SK-N-SH treated with all-trans-retinoic acid at 6 μM for 48 hours (cell line): ENCODE data around the gene FRYL.

Experiments
- ATAC-seq: fragments of 200-7000 bp; cut with Tn5 transposase; 3 replicates; pipeline ENCODE4 v1.9.1; 2020; ENCODE audit warnings: mild to moderate bottlenecking, moderate library complexity
- ARNTL ChIP-seq: fragments of 450-650 bp; formaldehyde crosslinking; IDR thresholded peaks from 2 replicates; pipeline ENCODE4 v1.5.0; 2020; ENCODE audit warnings: low read depth, mild to moderate bottlenecking, moderate library complexity, borderline replicate concordance
- BACH2 ChIP-seq: fragments of 250-450 bp; sonication (Bioruptor Pico); IDR thresholded peaks from 2 replicates; pipeline ENCODE4 v1.9.0; 2021; ENCODE audit warnings: mild to moderate bottlenecking, borderline replicate concordance
- CSDC2 ChIP-seq: fragments of 250-450 bp; sonication (Bioruptor Pico); IDR thresholded peaks from 2 replicates; pipeline ENCODE4 v1.5.0; 2020; ENCODE audit warnings: mild to moderate bottlenecking, moderate library complexity
- ESRRG ChIP-seq: fragments of 250-450 bp; sonication (Bioruptor Pico); IDR thresholded peaks from 2 replicates; pipeline ENCODE4 v1.6.1; 2021; ENCODE audit warnings: mild to moderate bottlenecking
- GLIS3 ChIP-seq: fragments of 250-450 bp; sonication (Bioruptor Pico); IDR thresholded peaks from 2 replicates; pipeline ENCODE4 v1.5.0; 2020; ENCODE audit warnings: mild to moderate bottlenecking, moderate library complexity
- ISL1 ChIP-seq: fragments of 250-450 bp; sonication (Bioruptor Pico); IDR thresholded peaks from 2 replicates; pipeline ENCODE4 v2.1.2; 2022; ENCODE audit warnings: mild to moderate bottlenecking, moderate library complexity
- OSR1 ChIP-seq: fragments of 250-450 bp; sonication (Bioruptor Pico); IDR thresholded peaks from 2 replicates; pipeline ENCODE4 v1.8.0; 2022; ENCODE audit warnings: moderate library complexity, mild to moderate bottlenecking, inconsistent platforms
- PPARA ChIP-seq: fragments of 250-450 bp; sonication (Bioruptor Pico); IDR thresholded peaks from 2 replicates; pipeline ENCODE4 v1.5.0; 2020; ENCODE audit warnings: mild to moderate bottlenecking, borderline replicate concordance
- RARB ChIP-seq: fragments of 250-450 bp; sonication (Bioruptor Pico); IDR thresholded peaks from 2 replicates; pipeline ENCODE4 v1.8.0; 2021; ENCODE audit warnings: mild to moderate bottlenecking, moderate library complexity
- SNAI2 ChIP-seq: fragments of 250-450 bp; sonication (Bioruptor Pico); IDR thresholded peaks from 2 replicates; pipeline ENCODE4 v1.5.0; 2020; ENCODE audit warnings: mild to moderate bottlenecking, moderate library complexity
- TCF4 ChIP-seq: fragments of 250-450 bp; sonication (Bioruptor Pico); IDR thresholded peaks from 2 replicates; pipeline ENCODE4 v1.8.0; 2021; ENCODE audit warnings: mild to moderate bottlenecking, moderate library complexity, borderline replicate concordance
- TOX ChIP-seq: fragments of 250-450 bp; sonication (Bioruptor Pico); IDR thresholded peaks from 2 replicates; pipeline ENCODE4 v1.8.0; 2021; ENCODE audit warnings: mild to moderate bottlenecking, moderate library complexity, borderline replicate concordance
- ZC3H10 ChIP-seq: fragments of 250-450 bp; sonication (Bioruptor Pico); IDR thresholded peaks from 2 replicates; pipeline ENCODE4 v1.5.1; 2021; ENCODE audit warnings: mild to moderate bottlenecking, moderate library complexity
- ZFP30 ChIP-seq: fragments of 450-650 bp; formaldehyde crosslinking; IDR thresholded peaks from 2 replicates; pipeline ENCODE4 v1.5.0; 2022; ENCODE audit warnings: mild to moderate bottlenecking, moderate library complexity
- ZNF565 ChIP-seq: fragments of 450-650 bp; formaldehyde crosslinking; conservative IDR thresholded peaks from 2 replicates; pipeline ENCODE4 v1.5.0; 2020; ENCODE audit warnings: low read depth, mild to moderate bottlenecking, moderate library complexity
- ZNF70 ChIP-seq: fragments of 450-650 bp; formaldehyde crosslinking; IDR thresholded peaks from 2 replicates; pipeline ENCODE4 v1.5.0; 2020; ENCODE audit warnings: mild to moderate bottlenecking, moderate library complexity
- ZNF8 ChIP-seq: fragments of 450-650 bp; formaldehyde crosslinking; IDR thresholded peaks from 2 replicates; pipeline ENCODE4 v1.5.0; 2020; ENCODE audit warnings: mild to moderate bottlenecking, moderate library complexity
- TF ChIP-seq, protein P1 (sequence below): fragments of 250-450 bp; sonication (Bioruptor Pico); IDR thresholded peaks from 2 replicates; pipeline ENCODE4 v1.5.1; 2021; ENCODE audit warnings: mild to moderate bottlenecking, moderate library complexity
- TF ChIP-seq, protein P2 (sequence below): fragments of 250-450 bp; sonication (Bioruptor Pico); IDR thresholded peaks from 2 replicates; pipeline ENCODE4 v1.5.0; 2020; ENCODE audit warnings: mild to moderate bottlenecking, moderate library complexity
- TF ChIP-seq, protein P3 (sequence below): fragments of 250-450 bp; sonication (Bioruptor Pico); IDR thresholded peaks from 2 replicates; pipeline ENCODE4 v1.8.0; 2020; ENCODE audit warnings: mild to moderate bottlenecking, moderate library complexity, borderline replicate concordance
- TF ChIP-seq, protein P4 (sequence below): fragments of 250-450 bp; sonication (Bioruptor Pico); IDR thresholded peaks from 2 replicates; pipeline ENCODE4 v1.5.1; 2020; ENCODE audit warnings: low read depth, mild to moderate bottlenecking, moderate library complexity
- TF ChIP-seq, protein P5 (sequence below): fragments of 250-450 bp; sonication (Bioruptor Pico); IDR thresholded peaks from 2 replicates; pipeline ENCODE4 v1.8.0; 2021; ENCODE audit warnings: low read depth, mild to moderate bottlenecking, moderate library complexity, borderline replicate concordance

Gene FRYL

DNA sequence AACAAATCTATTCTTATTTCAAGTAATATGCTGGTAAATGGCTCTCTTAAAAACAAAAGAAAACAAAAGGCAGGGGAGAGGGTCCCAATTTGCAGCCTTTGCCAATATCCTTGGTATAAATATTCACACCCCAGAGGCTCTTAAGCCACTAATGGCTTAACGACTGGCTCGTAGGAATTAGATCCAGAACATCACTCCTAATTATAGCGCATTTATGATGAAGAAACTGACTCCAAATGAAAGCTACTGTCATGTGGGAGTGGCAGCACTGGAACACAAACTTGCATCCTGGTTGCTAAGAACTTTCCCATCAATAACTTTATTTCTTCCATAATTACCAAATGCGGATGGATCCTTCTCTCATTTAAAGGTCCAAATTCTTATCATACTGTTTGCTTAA lies 138.7 kb downstream of the FRYL start:
- no peak for ATAC-seq
- TF ChIP-seq ISL1: no peak
- TF ChIP-seq RARB (CRISPR knock-in tag): no peak
- TF ChIP-seq PPARA (CRISPR knock-in tag): no peak
- no peak for TF ChIP-seq ZNF565 (CRISPR knock-in tag)
- no peak for TF ChIP-seq OSR1 (CRISPR knock-in tag)
- TF ChIP-seq, protein P1, sequence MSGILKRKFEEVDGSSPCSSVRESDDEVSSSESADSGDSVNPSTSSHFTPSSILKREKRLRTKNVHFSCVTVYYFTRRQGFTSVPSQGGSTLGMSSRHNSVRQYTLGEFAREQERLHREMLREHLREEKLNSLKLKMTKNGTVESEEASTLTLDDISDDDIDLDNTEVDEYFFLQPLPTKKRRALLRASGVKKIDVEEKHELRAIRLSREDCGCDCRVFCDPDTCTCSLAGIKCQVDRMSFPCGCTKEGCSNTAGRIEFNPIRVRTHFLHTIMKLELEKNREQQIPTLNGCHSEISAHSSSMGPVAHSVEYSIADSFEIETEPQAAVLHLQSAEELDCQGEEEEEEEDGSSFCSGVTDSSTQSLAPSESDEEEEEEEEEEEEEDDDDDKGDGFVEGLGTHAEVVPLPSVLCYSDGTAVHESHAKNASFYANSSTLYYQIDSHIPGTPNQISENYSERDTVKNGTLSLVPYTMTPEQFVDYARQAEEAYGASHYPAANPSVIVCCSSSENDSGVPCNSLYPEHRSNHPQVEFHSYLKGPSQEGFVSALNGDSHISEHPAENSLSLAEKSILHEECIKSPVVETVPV (CRISPR knock-in tag): no peak
- no peak for TF ChIP-seq ZFP30
- TF ChIP-seq, protein P2, sequence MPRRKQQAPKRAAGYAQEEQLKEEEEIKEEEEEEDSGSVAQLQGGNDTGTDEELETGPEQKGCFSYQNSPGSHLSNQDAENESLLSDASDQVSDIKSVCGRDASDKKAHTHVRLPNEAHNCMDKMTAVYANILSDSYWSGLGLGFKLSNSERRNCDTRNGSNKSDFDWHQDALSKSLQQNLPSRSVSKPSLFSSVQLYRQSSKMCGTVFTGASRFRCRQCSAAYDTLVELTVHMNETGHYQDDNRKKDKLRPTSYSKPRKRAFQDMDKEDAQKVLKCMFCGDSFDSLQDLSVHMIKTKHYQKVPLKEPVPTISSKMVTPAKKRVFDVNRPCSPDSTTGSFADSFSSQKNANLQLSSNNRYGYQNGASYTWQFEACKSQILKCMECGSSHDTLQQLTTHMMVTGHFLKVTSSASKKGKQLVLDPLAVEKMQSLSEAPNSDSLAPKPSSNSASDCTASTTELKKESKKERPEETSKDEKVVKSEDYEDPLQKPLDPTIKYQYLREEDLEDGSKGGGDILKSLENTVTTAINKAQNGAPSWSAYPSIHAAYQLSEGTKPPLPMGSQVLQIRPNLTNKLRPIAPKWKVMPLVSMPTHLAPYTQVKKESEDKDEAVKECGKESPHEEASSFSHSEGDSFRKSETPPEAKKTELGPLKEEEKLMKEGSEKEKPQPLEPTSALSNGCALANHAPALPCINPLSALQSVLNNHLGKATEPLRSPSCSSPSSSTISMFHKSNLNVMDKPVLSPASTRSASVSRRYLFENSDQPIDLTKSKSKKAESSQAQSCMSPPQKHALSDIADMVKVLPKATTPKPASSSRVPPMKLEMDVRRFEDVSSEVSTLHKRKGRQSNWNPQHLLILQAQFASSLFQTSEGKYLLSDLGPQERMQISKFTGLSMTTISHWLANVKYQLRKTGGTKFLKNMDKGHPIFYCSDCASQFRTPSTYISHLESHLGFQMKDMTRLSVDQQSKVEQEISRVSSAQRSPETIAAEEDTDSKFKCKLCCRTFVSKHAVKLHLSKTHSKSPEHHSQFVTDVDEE (CRISPR knock-in tag): no peak
- TF ChIP-seq SNAI2 (CRISPR knock-in tag): no peak
- TF ChIP-seq, protein P3, sequence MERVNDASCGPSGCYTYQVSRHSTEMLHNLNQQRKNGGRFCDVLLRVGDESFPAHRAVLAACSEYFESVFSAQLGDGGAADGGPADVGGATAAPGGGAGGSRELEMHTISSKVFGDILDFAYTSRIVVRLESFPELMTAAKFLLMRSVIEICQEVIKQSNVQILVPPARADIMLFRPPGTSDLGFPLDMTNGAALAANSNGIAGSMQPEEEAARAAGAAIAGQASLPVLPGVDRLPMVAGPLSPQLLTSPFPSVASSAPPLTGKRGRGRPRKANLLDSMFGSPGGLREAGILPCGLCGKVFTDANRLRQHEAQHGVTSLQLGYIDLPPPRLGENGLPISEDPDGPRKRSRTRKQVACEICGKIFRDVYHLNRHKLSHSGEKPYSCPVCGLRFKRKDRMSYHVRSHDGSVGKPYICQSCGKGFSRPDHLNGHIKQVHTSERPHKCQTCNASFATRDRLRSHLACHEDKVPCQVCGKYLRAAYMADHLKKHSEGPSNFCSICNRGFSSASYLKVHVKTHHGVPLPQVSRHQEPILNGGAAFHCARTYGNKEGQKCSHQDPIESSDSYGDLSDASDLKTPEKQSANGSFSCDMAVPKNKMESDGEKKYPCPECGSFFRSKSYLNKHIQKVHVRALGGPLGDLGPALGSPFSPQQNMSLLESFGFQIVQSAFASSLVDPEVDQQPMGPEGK (CRISPR knock-in tag): no peak
- no peak for TF ChIP-seq ZNF8
- no peak for TF ChIP-seq ARNTL (CRISPR knock-in tag)

DNA sequence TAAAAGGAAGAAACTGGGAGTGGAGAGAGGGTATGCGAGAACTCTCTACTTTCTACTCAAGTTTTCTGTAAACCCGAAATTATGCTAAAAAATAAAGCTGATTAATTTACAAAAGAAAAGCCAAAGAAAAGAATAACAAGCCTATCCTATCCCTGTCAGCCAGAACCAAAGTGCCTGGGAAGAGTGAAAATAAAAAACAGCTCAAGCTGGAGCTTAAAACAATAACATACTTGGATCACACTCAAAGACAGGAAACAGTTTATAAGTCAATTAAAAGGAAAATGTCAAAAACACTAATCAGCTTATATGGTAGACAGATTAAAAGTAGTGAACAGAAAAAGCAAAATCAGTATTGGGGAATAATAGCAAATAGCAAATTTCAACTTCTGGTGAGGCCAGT lies 139.4 kb downstream of the FRYL start:
- TF ChIP-seq ESRRG (CRISPR knock-in tag) (no peak), ZFP30 (no peak), RARB (CRISPR knock-in tag) (no peak), ISL1 (no peak), CSDC2 (CRISPR knock-in tag) (no peak), GLIS3 (no peak), ZNF70 (no peak), ZC3H10 (CRISPR knock-in tag) (no peak), SNAI2 (CRISPR knock-in tag) (no peak), TOX (CRISPR knock-in tag) (no peak), ZNF565 (CRISPR knock-in tag) (no peak), ARNTL (CRISPR knock-in tag) (no peak), PPARA (CRISPR knock-in tag) (no peak), ZNF8 (no peak), TCF4 (CRISPR knock-in tag) (no peak), BACH2 (CRISPR knock-in tag) (no peak)
- TF ChIP-seq, protein P2 (CRISPR knock-in tag): no peak
- TF ChIP-seq, protein P1 (CRISPR knock-in tag): no peak
- TF ChIP-seq, protein P4, sequence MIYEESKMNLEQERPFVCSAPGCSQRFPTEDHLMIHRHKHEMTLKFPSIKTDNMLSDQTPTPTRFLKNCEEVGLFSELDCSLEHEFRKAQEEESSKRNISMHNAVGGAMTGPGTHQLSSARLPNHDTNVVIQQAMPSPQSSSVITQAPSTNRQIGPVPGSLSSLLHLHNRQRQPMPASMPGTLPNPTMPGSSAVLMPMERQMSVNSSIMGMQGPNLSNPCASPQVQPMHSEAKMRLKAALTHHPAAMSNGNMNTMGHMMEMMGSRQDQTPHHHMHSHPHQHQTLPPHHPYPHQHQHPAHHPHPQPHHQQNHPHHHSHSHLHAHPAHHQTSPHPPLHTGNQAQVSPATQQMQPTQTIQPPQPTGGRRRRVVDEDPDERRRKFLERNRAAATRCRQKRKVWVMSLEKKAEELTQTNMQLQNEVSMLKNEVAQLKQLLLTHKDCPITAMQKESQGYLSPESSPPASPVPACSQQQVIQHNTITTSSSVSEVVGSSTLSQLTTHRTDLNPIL (CRISPR knock-in tag): no peak
- TF ChIP-seq, protein P5, sequence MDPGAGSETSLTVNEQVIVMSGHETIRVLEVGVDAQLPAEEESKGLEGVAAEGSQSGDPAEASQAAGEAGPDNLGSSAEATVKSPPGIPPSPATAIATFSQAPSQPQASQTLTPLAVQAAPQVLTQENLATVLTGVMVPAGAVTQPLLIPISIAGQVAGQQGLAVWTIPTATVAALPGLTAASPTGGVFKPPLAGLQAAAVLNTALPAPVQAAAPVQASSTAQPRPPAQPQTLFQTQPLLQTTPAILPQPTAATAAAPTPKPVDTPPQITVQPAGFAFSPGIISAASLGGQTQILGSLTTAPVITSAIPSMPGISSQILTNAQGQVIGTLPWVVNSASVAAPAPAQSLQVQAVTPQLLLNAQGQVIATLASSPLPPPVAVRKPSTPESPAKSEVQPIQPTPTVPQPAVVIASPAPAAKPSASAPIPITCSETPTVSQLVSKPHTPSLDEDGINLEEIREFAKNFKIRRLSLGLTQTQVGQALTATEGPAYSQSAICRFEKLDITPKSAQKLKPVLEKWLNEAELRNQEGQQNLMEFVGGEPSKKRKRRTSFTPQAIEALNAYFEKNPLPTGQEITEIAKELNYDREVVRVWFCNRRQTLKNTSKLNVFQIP (CRISPR knock-in tag): no peak
- ATAC-seq: no peak
